Activated naive CD4-positive, alpha-beta T cell treated with anti-CD3 and anti-CD28 coated beads, Interleukin-2, amount 10 ng/mL, durations not matched to agents 7 days and 5 days (primary cell): ENCODE results near the gene PRMT2.
A peak's percentile ranks its signal among the peaks of the same experiment; 100 is the strongest.
"Not testable (repeated sequence)": the region's sequence is repeated elsewhere in the genome, so short reads cannot be mapped to it uniquely, and the experiment has no call there.

Source experiments
- CTCF ChIA-PET: fragments of 350-600 bp; sonication (Branson Sonifier 250); formaldehyde crosslinking; loops from one replicate; lab custom pipeline; 2021; ENCODE audit warnings: antibody characterized with exemption; lab: Charles Lee
- DNase-seq: peaks from one replicate; pipeline ENCODE4 v3.0.0-alpha.2; 2020
- H3K27ac Mint-ChIP-seq: one replicate; pipeline ENCODE4 v1.8.0; 2021; ENCODE audit warnings: mild to moderate bottlenecking, moderate library complexity, mixed read lengths
- H3K27me3 Mint-ChIP-seq: one replicate; pipeline ENCODE4 v1.8.0; 2021; ENCODE audit warnings: mild to moderate bottlenecking, mixed read lengths
- H3K36me3 Mint-ChIP-seq: one replicate; pipeline ENCODE4 v1.8.0; 2021; ENCODE audit warnings: mixed read lengths
- H3K4me1 Mint-ChIP-seq: one replicate; pipeline ENCODE4 v1.8.0; 2021; ENCODE audit warnings: mixed read lengths
- H3K4me3 Mint-ChIP-seq: one replicate; pipeline ENCODE4 v1.8.0; 2021; ENCODE audit warnings: mild to moderate bottlenecking, moderate library complexity, mixed read lengths
- H3K9me3 Mint-ChIP-seq: one replicate; pipeline ENCODE4 v1.8.0; 2021; ENCODE audit warnings: mixed read lengths

Gene PRMT2

GRCh38 chr21:46661642-46662366, 26.3 kb downstream of the PRMT2 start:
- Mint-ChIP-seq H3K4me3 (peak overlapping the region; percentile 21), H3K27ac (no peak overlapping the region), H3K27me3 (peaks cover 4% of the 10 kb centered on the region), H3K36me3 (peaks cover 35% of the 10 kb centered on the region), H3K9me3 (peaks cover 2% of the 10 kb centered on the region), H3K4me1 (peaks cover 13% of the 10 kb centered on the region)
- CTCF ChIA-PET, result interaction anchor here (0.8 kb wide), 1 partner anchor 24 kb away, joined by 3 read pairs; no protein-coding TSS in a partner anchor
- DNase-seq, result no peak

GRCh38 chr21:46662367-46662654, 26.8 kb downstream of the PRMT2 start:
- Mint-ChIP-seq H3K36me3 (peaks cover 30% of the 10 kb centered on the region), H3K27ac (no peak overlapping the region), H3K27me3 (peaks cover 9% of the 10 kb centered on the region), H3K9me3 (no peaks in the 10 kb centered on the region), H3K4me1 (peaks cover 14% of the 10 kb centered on the region), H3K4me3 (no peak overlapping the region)
- DNase-seq, result no peak
- CTCF ChIA-PET, result no interaction called here

GRCh38 chr21:46662765-46663500, 27.5 kb downstream of the PRMT2 start:
- H3K4me1 Mint-ChIP-seq, result peaks cover 17% of the 10 kb centered on the region
- H3K27ac Mint-ChIP-seq, result no peak overlapping the region
- no peaks in the 10 kb centered on the region for H3K9me3 Mint-ChIP-seq
- no peak for DNase-seq
- H3K4me3 Mint-ChIP-seq, result no peak overlapping the region
- CTCF ChIA-PET, result no interaction called here
- H3K27me3 Mint-ChIP-seq, result peaks cover 15% of the 10 kb centered on the region
- peaks cover 25% of the 10 kb centered on the region for H3K36me3 Mint-ChIP-seq

- H3K4me3 Mint-ChIP-seq, result no peak overlapping the region
- CTCF ChIA-PET, result no interaction called here
- peaks cover 20% of the 10 kb centered on the region for H3K27me3 Mint-ChIP-seq
- H3K4me1 Mint-ChIP-seq, result peaks cover 21% of the 10 kb centered on the region
- H3K27ac Mint-ChIP-seq, result no peak overlapping the region
- no peaks in the 10 kb centered on the region for H3K9me3 Mint-ChIP-seq
- peaks cover 17% of the 10 kb centered on the region for H3K36me3 Mint-ChIP-seq
- no peak for DNase-seq
Measured at GRCh38 chr21:46663754-46664153, 28.3 kb downstream of the PRMT2 start.

DNA sequence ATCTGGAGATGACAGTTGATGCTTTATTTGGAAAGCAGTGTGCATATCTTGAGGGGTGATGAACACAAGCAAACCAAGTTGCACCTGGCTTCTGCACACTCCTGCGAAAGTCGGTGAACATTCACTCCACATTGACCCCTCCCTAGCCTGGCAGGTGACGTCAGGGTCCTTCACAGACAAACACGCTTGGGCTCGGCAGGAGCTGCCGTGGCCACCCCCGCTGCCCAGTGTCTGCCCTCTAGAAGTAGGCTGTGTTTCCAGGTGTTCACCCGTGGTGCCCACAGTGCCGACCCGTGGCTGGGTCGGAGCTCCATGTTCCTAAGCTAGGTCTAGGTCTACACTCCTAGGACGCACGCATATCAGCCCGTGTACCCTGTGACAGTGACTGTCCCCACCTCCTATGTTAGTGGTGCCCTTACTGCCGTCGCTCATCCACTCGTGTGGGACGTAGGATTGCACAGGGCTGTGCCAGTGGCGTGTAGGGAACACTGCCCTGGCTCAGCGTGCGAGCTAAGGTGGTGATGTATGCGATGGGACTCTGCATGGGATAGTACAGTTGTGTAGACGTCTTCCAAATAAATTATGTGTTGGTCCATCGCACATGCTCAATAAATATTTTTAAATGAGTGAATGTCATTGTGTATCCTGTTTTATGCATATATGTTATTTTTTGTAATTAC, 29.0 kb downstream of the PRMT2 start:
- H3K4me1 Mint-ChIP-seq, result peaks cover 21% of the 10 kb centered on the region
- no peaks in the 10 kb centered on the region for H3K9me3 Mint-ChIP-seq
- no peak overlapping the region for H3K4me3 Mint-ChIP-seq
- peaks cover 23% of the 10 kb centered on the region for H3K27me3 Mint-ChIP-seq
- H3K27ac Mint-ChIP-seq, result no peak overlapping the region
- H3K36me3 Mint-ChIP-seq, result peaks cover 12% of the 10 kb centered on the region
- no peak for DNase-seq
- CTCF ChIA-PET, result no interaction called here

- H3K36me3 Mint-ChIP-seq, result peaks cover 12% of the 10 kb centered on the region
- H3K4me3 Mint-ChIP-seq, result no peak overlapping the region
- DNase-seq, result no peak
- peaks cover 16% of the 10 kb centered on the region for H3K4me1 Mint-ChIP-seq
- peaks cover 31% of the 10 kb centered on the region for H3K27me3 Mint-ChIP-seq
- no peak overlapping the region for H3K27ac Mint-ChIP-seq
- no peaks in the 10 kb centered on the region for H3K9me3 Mint-ChIP-seq
- CTCF ChIA-PET, result no interaction called here
Measured at GRCh38 chr21:46665566-46665965, 30.1 kb downstream of the PRMT2 start.

GRCh38 chr21:46666941-46667740, 31.7 kb downstream of the PRMT2 start:
- H3K9me3 Mint-ChIP-seq, result no peaks in the 10 kb centered on the region
- H3K4me1 Mint-ChIP-seq, result peaks cover 12% of the 10 kb centered on the region
- H3K27me3 Mint-ChIP-seq, result peaks cover 36% of the 10 kb centered on the region
- no peak overlapping the region for H3K27ac Mint-ChIP-seq
- DNase-seq, result peak; percentile 30
- peaks cover 10% of the 10 kb centered on the region for H3K36me3 Mint-ChIP-seq
- H3K4me3 Mint-ChIP-seq, result peak overlapping the region; percentile 75
- CTCF ChIA-PET, result no interaction called here

GRCh38 chr21:46667741-46668380, 32.4 kb downstream of the PRMT2 start:
- Mint-ChIP-seq H3K36me3 (peaks cover 10% of the 10 kb centered on the region), H3K27me3 (peaks cover 39% of the 10 kb centered on the region), H3K4me3 (peak overlapping the region; percentile 75), H3K27ac (no peak overlapping the region), H3K4me1 (peaks cover 12% of the 10 kb centered on the region), H3K9me3 (no peaks in the 10 kb centered on the region)
- CTCF ChIA-PET, result no interaction called here
- no peak for DNase-seq

GRCh38 chr21:46668381-46668780, 32.9 kb downstream of the PRMT2 start:
- Mint-ChIP-seq H3K36me3 (peaks cover 6% of the 10 kb centered on the region), H3K4me3 (peak overlapping the region; percentile 66), H3K27me3 (peaks cover 39% of the 10 kb centered on the region), H3K9me3 (no peaks in the 10 kb centered on the region), H3K4me1 (peaks cover 12% of the 10 kb centered on the region), H3K27ac (no peak overlapping the region)
- DNase-seq, result no peak
- CTCF ChIA-PET, result no interaction called here

GRCh38 chr21:46668904-46669303, 33.4 kb downstream of the PRMT2 start:
- H3K36me3 Mint-ChIP-seq, H3K27ac Mint-ChIP-seq, DNase-seq, H3K4me3 Mint-ChIP-seq, H3K9me3 Mint-ChIP-seq: not testable (repeated sequence)
- H3K4me1 Mint-ChIP-seq, result peaks cover 12% of the 10 kb centered on the region
- CTCF ChIA-PET, result interaction anchor here (0.9 kb wide), 1 partner anchor 139 kb away, joined by 3 read pairs; no protein-coding TSS in a partner anchor
- H3K27me3 Mint-ChIP-seq, result peaks cover 39% of the 10 kb centered on the region

- Mint-ChIP-seq H3K4me3 (no peak overlapping the region), H3K27me3 (peaks cover 28% of the 10 kb centered on the region), H3K9me3 (no peaks in the 10 kb centered on the region), H3K36me3 (no peaks in the 10 kb centered on the region), H3K4me1 (no peaks in the 10 kb centered on the region), H3K27ac (no peak overlapping the region)
- CTCF ChIA-PET, result no interaction called here
- DNase-seq, result no peak
Measured at GRCh38 chr21:46674430-46675007, 39.0 kb downstream of the PRMT2 start.

GRCh38 chr21:46675595-46676280, 40.3 kb downstream of the PRMT2 start:
- CTCF ChIA-PET, result no interaction called here
- H3K4me1 Mint-ChIP-seq, result no peaks in the 10 kb centered on the region

GRCh38 chr21:46676542-46676941, 41.1 kb downstream of the PRMT2 start:
- DNase-seq, H3K27ac Mint-ChIP-seq, CTCF ChIA-PET, H3K4me3 Mint-ChIP-seq, H3K36me3 Mint-ChIP-seq, H3K9me3 Mint-ChIP-seq, H3K4me1 Mint-ChIP-seq: not testable (repeated sequence)
- peaks cover 32% of the 10 kb centered on the region for H3K27me3 Mint-ChIP-seq

More at GRCh38 chr21:46675595-46676280, 40.3 kb downstream of the PRMT2 start:
- Mint-ChIP-seq H3K27ac (no peak overlapping the region), H3K9me3 (no peaks in the 10 kb centered on the region), H3K36me3 (no peaks in the 10 kb centered on the region), H3K4me3 (no peak overlapping the region), H3K27me3 (peaks cover 29% of the 10 kb centered on the region)
- DNase-seq, result no peak
